ENCODE measurements around the gene PPP1R13L. TPM values are rescaled to one million over a fixed set of nuclear protein-coding genes. Genes with fewer than 3 reads are reported as not detected.

The PPP1R13L gene
- total RNA-seq, 2 donors from 2014 or later, result 112 to 230 TPM

GRCh38 chr19:45331411-45331810 lies 73.5 kb downstream of the PPP1R13L start:
- no peaks in the 10 kb centered on the region for H3K36me3 ChIP-seq
- no peaks in the 10 kb centered on the region for H3K9me3 ChIP-seq
- TF ChIP-seq CTCF (IDR thresholded peaks at IDR 0.05), result no peak

More at GRCh38 chr19:45331411-45331810, 73.5 kb downstream of the PPP1R13L start:
- Histone ChIP-seq H3K4me1 (peaks cover 0 to 3% of the 10 kb centered on the region in 2 donors), H3K27ac (no peak overlapping the region), H3K4me3 (no peak overlapping the region), H3K27me3 (no peaks in the 10 kb centered on the region)
- no peak for DNase-seq (ENCODE audit: low spot score)

Small RNA genes lying within 50 kb of the gene (microRNA-seq; reads per million reads assigned to microRNA genes)
- gene MIR6088 (ENCODE audit: borderline number of aligned reads in 2 of 2, borderline replicate concordance in 1 of 2), result 0 reads per million in 2 donors

Other genes with a start within 250 kb of the PPP1R13L start
- gene NKPD1, start 244.1 kb downstream of the PPP1R13L start, total RNA-seq, result under 1 TPM; 0.16 to 0.22 TPM
- 10 to 100 TPM; 17.9 to 22.8 TPM for gene TRAPPC6A, start 226.8 kb downstream of the PPP1R13L start, total RNA-seq
- 1 to 10 TPM; 5.0 to 5.6 TPM for gene BLOC1S3, start 226.3 kb downstream of the PPP1R13L start, total RNA-seq
- 1 to 10 TPM; 3.0 to 8.2 TPM for gene EXOC3L2, start 159.7 kb downstream of the PPP1R13L start, total RNA-seq
- 10 to 100 TPM; 18.2 to 24.1 TPM for gene MARK4, start 153.8 kb downstream of the PPP1R13L start, total RNA-seq
- gene CKM, start 82.2 kb downstream of the PPP1R13L start, total RNA-seq, result 1,000 to 10,000 TPM; 3,033 to 6,121 TPM
- gene KLC3, start 64.3 kb downstream of the PPP1R13L start, total RNA-seq, result under 1 TPM in 1 of 2 donors, not detected in 1; 0.75 TPM
- 10 to 100 TPM in 1 of 2 donors, 1 to 10 TPM in 1; 8.6 to 11.2 TPM for gene ERCC2, start 34.5 kb downstream of the PPP1R13L start, total RNA-seq
- 1 to 10 TPM; 5.5 to 5.6 TPM for gene POLR1G, start 1.6 kb upstream of the PPP1R13L start, total RNA-seq
- gene ERCC1, start 18.8 kb upstream of the PPP1R13L start, total RNA-seq, result 100 to 1,000 TPM; 110 to 126 TPM
- 10 to 100 TPM; 17.8 to 19.7 TPM for gene FOSB, start 62.9 kb upstream of the PPP1R13L start, total RNA-seq
- 10 to 100 TPM; 22.8 to 24.0 TPM for gene RTN2, start 92.0 kb upstream of the PPP1R13L start, total RNA-seq
- gene PPM1N, start 93.4 kb upstream of the PPP1R13L start, total RNA-seq, result 1 to 10 TPM in 1 of 2 donors, not detected in 1; 1.8 TPM
- gene VASP, start 102.4 kb upstream of the PPP1R13L start, total RNA-seq, result 10 to 100 TPM; 61.4 to 61.7 TPM
- gene OPA3, start 179.7 kb upstream of the PPP1R13L start, total RNA-seq, result 10 to 100 TPM; 15.8 to 33.5 TPM
- gene GPR4, start 197.1 kb upstream of the PPP1R13L start, total RNA-seq, result 10 to 100 TPM in 1 of 2 donors, 1 to 10 TPM in 1; 6.2 to 12.1 TPM
- 10 to 100 TPM; 18.7 to 22.5 TPM for gene EML2, start 234.3 kb upstream of the PPP1R13L start, total RNA-seq